ENCODE measurements around the gene ADH5.
"Not testable (repeated sequence)": the region's sequence is repeated elsewhere in the genome, so short reads cannot be mapped to it uniquely, and the experiment has no call there.

The ADH5 gene

GRCh38 chr4:99029018-99029735 lies 59.4 kb downstream of the ADH5 start:
- no peak overlapping the region for H3K4me3 ChIP-seq (ENCODE audit: low read depth, low read length)
- TF ChIP-seq CTCF (IDR thresholded peaks at IDR 0.05; ENCODE audit: borderline replicate concordance, insufficient read depth, low read depth, low read length), result no peak

- no peak for TF ChIP-seq CTCF (IDR thresholded peaks at IDR 0.05; ENCODE audit: borderline replicate concordance, insufficient read depth, low read depth, low read length)
- H3K4me3 ChIP-seq (ENCODE audit: low read depth, low read length), result no peak overlapping the region
These were observed 60.4 kb downstream of the ADH5 start for GRCh38 chr4:99028187-99028586.

GRCh38 chr4:99027304-99027703 lies 61.3 kb downstream of the ADH5 start:
- H3K4me3 ChIP-seq (ENCODE audit: low read depth, low read length), result no peak overlapping the region
- no peak for TF ChIP-seq CTCF (IDR thresholded peaks at IDR 0.05; ENCODE audit: borderline replicate concordance, insufficient read depth, low read depth, low read length)

GRCh38 chr4:99025506-99025905 lies 63.1 kb downstream of the ADH5 start:
- H3K4me3 ChIP-seq (ENCODE audit: low read depth, low read length), result no peak overlapping the region
- no peak for TF ChIP-seq CTCF (IDR thresholded peaks at IDR 0.05; ENCODE audit: borderline replicate concordance, insufficient read depth, low read depth, low read length)

- H3K4me3 ChIP-seq (ENCODE audit: low read depth, low read length), result no peak overlapping the region
- TF ChIP-seq CTCF (IDR thresholded peaks at IDR 0.05; ENCODE audit: borderline replicate concordance, insufficient read depth, low read depth, low read length), result no peak
These were observed 63.9 kb downstream of the ADH5 start for GRCh38 chr4:99024481-99025275.

- H3K4me3 ChIP-seq (ENCODE audit: low read depth, low read length), result not testable (repeated sequence)
These were observed 64.8 kb downstream of the ADH5 start for GRCh38 chr4:99023800-99024251.

GRCh38 chr4:99022566-99022965 lies 66.0 kb downstream of the ADH5 start:
- H3K4me3 ChIP-seq (ENCODE audit: low read depth, low read length), result no peak overlapping the region
- no peak for TF ChIP-seq CTCF (IDR thresholded peaks at IDR 0.05; ENCODE audit: borderline replicate concordance, insufficient read depth, low read depth, low read length)

All from GM12875 (cell line).